Endothelial cell of umbilical vein (primary cell): ENCODE measurements around the gene TREML2.

Experiments used
- EZH2 ChIP-seq: IDR thresholded peaks from 2 replicates; pipeline ENCODE4 v1.6.1; 2012; ENCODE audit warnings: borderline replicate concordance, low read depth, mild to moderate bottlenecking, moderate library complexity, low read length, inconsistent platforms; ENCODE audit not compliant: severe bottlenecking
- GATA2 ChIP-seq: IDR thresholded peaks from 2 replicates; pipeline ENCODE4 v1.7.0; 2011; ENCODE audit warnings: low read depth, mild to moderate bottlenecking, moderate library complexity, mixed read lengths, low read length; ENCODE audit not compliant: insufficient read length, insufficient read depth
- JUN ChIP-seq: IDR thresholded peaks from 2 replicates; pipeline ENCODE4 v1.6.1; 2011; ENCODE audit warnings: borderline replicate concordance, low read depth; ENCODE audit not compliant: insufficient read length, insufficient read depth
- MAX ChIP-seq: IDR thresholded peaks from 2 replicates; pipeline ENCODE4 v1.6.1; 2011; ENCODE audit not compliant: insufficient read depth, insufficient read length
- POLR2A ChIP-seq: IDR thresholded peaks from 2 replicates; pipeline ENCODE4 v1.6.1; 2012; ENCODE audit warnings: low read depth, mild to moderate bottlenecking, control low read depth, low read length
- POLR2AphosphoS5 ChIP-seq: IDR thresholded peaks from 2 replicates; pipeline ENCODE4 v1.6.1; 2012; ENCODE audit warnings: low read depth, mild to moderate bottlenecking, control low read depth, low read length, moderate library complexity; ENCODE audit not compliant: insufficient read depth
- TF ChIP-seq, protein P1 (sequence below), 2 donors: IDR thresholded peaks; 1 replicate in 1 of 2; 2 replicates in 1 of 2; pipeline ENCODE4 v1.5.1; 2011; ENCODE audit warnings: low read length in 2 of 2, mild to moderate bottlenecking in 2 of 2, moderate library complexity in 2 of 2, control low read depth in 1 of 2, inconsistent platforms in 1 of 2, low read depth in 1 of 2; ENCODE audit not compliant: insufficient read depth in 1 of 2; ENCODE audit errors: extremely low read depth in 1 of 2

- TF ChIP-seq, protein P1, sequence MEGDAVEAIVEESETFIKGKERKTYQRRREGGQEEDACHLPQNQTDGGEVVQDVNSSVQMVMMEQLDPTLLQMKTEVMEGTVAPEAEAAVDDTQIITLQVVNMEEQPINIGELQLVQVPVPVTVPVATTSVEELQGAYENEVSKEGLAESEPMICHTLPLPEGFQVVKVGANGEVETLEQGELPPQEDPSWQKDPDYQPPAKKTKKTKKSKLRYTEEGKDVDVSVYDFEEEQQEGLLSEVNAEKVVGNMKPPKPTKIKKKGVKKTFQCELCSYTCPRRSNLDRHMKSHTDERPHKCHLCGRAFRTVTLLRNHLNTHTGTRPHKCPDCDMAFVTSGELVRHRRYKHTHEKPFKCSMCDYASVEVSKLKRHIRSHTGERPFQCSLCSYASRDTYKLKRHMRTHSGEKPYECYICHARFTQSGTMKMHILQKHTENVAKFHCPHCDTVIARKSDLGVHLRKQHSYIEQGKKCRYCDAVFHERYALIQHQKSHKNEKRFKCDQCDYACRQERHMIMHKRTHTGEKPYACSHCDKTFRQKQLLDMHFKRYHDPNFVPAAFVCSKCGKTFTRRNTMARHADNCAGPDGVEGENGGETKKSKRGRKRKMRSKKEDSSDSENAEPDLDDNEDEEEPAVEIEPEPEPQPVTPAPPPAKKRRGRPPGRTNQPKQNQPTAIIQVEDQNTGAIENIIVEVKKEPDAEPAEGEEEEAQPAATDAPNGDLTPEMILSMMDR (IDR thresholded peaks at IDR 0.05; ENCODE audit: extremely low read depth in 1 of 2, insufficient read depth in 1 of 2, low read depth in 1 of 2, low read length in 2 of 2) = no peak
- TF ChIP-seq POLR2AphosphoS5 (no peak), POLR2A (no peak), EZH2 (no peak), JUN (no peak), MAX (no peak), GATA2 (no peak)
These were observed 12.7 kb downstream of the TREML2 start for GRCh38 chr6:41187924-41188886.
